Kidney epithelial cell (primary cell): ENCODE data around the gene MAP4. TPM values are rescaled to one million over a fixed set of nuclear protein-coding genes. Genes with fewer than 3 reads are reported as not detected.

Experiments
- DNase-seq: peaks from one replicate; pipeline ENCODE4 v3.0.0-alpha.2; 2010; ENCODE audit warnings: low read depth
- H3K27me3 ChIP-seq: 2 replicates; pipeline ENCODE4 v1.6.0; 2011; ENCODE audit warnings: low read length; ENCODE audit not compliant: control insufficient read depth, insufficient read depth
- H3K36me3 ChIP-seq: 2 replicates; pipeline ENCODE4 v1.5.1; 2011; ENCODE audit warnings: low read length; ENCODE audit not compliant: control insufficient read depth, insufficient read depth
- H3K4me3 ChIP-seq: 2 replicates; pipeline ENCODE4 v1.5.1; 2011; ENCODE audit warnings: low read depth, mild to moderate bottlenecking, control low read depth, low read length
- CTCF ChIP-seq: IDR thresholded peaks from 2 replicates; pipeline ENCODE4 v1.5.1; 2011; ENCODE audit warnings: mild to moderate bottlenecking, moderate library complexity, low read length, control low read depth, inconsistent platforms; ENCODE audit not compliant: insufficient read depth, poor library complexity, severe bottlenecking
- total RNA-seq: library from RNA; depleted of rRNA; stranded (reverse); fragments of >200 nt; gene quantifications from 2 replicates; pipeline ENCODE4 v1.2.3, GENCODE V29; 2015

The MAP4 gene
- total RNA-seq, 1 donor from 2014 or later, result 123 TPM

- H3K4me3 ChIP-seq, result no peak overlapping the region
- no peak for TF ChIP-seq CTCF
- no peak for DNase-seq
- H3K27me3 ChIP-seq, result no peaks in the 10 kb centered on the region
- no peaks in the 10 kb centered on the region for H3K36me3 ChIP-seq
Observed at GRCh38 chr3:48000212-48000611, 16.0 kb downstream of the MAP4 start.

- no peaks in the 10 kb centered on the region for H3K36me3 ChIP-seq
- TF ChIP-seq CTCF, result no peak
- DNase-seq, result no peak
- H3K4me3 ChIP-seq, result no peak overlapping the region
- no peaks in the 10 kb centered on the region for H3K27me3 ChIP-seq
Observed at GRCh38 chr3:47996440-47996839, 19.8 kb downstream of the MAP4 start.

- Histone ChIP-seq H3K36me3 (no peaks in the 10 kb centered on the region), H3K4me3 (no peak overlapping the region), H3K27me3 (no peaks in the 10 kb centered on the region)
- TF ChIP-seq CTCF, result no peak
- no peak for DNase-seq
Observed at GRCh38 chr3:47994180-47994579, 22.0 kb downstream of the MAP4 start.

GRCh38 chr3:47991341-47991740 is 24.9 kb downstream of the MAP4 start:
- H3K36me3 ChIP-seq, result no peaks in the 10 kb centered on the region

GRCh38 chr3:47989981-47990440 is 26.2 kb downstream of the MAP4 start:
- peak; percentile 85 for TF ChIP-seq CTCF
- Histone ChIP-seq H3K36me3 (no peaks in the 10 kb centered on the region), H3K27me3 (no peaks in the 10 kb centered on the region), H3K4me3 (no peak overlapping the region)
- peak; percentile 79 for DNase-seq

More at GRCh38 chr3:47991341-47991740, 24.9 kb downstream of the MAP4 start:
- Histone ChIP-seq H3K4me3 (no peak overlapping the region), H3K27me3 (no peaks in the 10 kb centered on the region)
- DNase-seq, result no peak
- no peak for TF ChIP-seq CTCF

GRCh38 chr3:47985381-47985780 is 30.8 kb downstream of the MAP4 start:
- Histone ChIP-seq H3K27me3 (no peaks in the 10 kb centered on the region), H3K4me3 (no peak overlapping the region), H3K36me3 (no peaks in the 10 kb centered on the region)
- no peak for DNase-seq
- no peak for TF ChIP-seq CTCF
